DND-41 (cell line): ENCODE measurements around the gene PDPK1.
A peak's percentile ranks its signal among the peaks of the same experiment; 100 is the strongest.

Experiments
- ATAC-seq: fragments of 200-7000 bp; cut with Tn5 transposase; 3 replicates; pipeline ENCODE4 v1.9.1; 2021; ENCODE audit warnings: low read depth; ENCODE audit not compliant: insufficient read depth
- DNase-seq: peaks from one replicate; pipeline ENCODE4 v3.0.0-alpha.2; 2020
- H2AFZ ChIP-seq: 2 replicates; pipeline ENCODE4 v1.6.0; 2012; ENCODE audit warnings: low read depth, low read length
- H3K27ac ChIP-seq: 2 replicates; pipeline ENCODE4 v1.5.1; 2012; ENCODE audit warnings: low read length, inconsistent platforms
- H3K27me3 ChIP-seq: fragments of 200-600 bp; sonication (generic); 2 replicates; pipeline ENCODE4 v1.6.0; 2012; ENCODE audit warnings: low read length, mild to moderate bottlenecking, inconsistent platforms; ENCODE audit not compliant: insufficient read depth, poor library complexity
- H3K36me3 ChIP-seq: 2 replicates; pipeline ENCODE4 v1.5.1; 2012; ENCODE audit warnings: low read length, inconsistent platforms; ENCODE audit not compliant: insufficient read depth
- H3K4me1 ChIP-seq: 2 replicates; pipeline ENCODE4 v1.5.1; 2012; ENCODE audit warnings: mild to moderate bottlenecking, low read length; ENCODE audit not compliant: insufficient read depth
- H3K4me2 ChIP-seq: 2 replicates; pipeline ENCODE4 v1.6.0; 2012; ENCODE audit warnings: mild to moderate bottlenecking, moderate library complexity, low read length, inconsistent platforms; ENCODE audit not compliant: insufficient read depth
- H3K4me3 ChIP-seq, 2 experiments: fragments of 200-600 bp in 1 of 2; shearing (Covaris generic) in 1 of 2; 2 replicates each; pipeline ENCODE4 v1.5.1; 2012 to 2016; ENCODE audit warnings: inconsistent platforms in 2 of 2, low read length in 2 of 2, mild to moderate bottlenecking in 2 of 2, low read depth in 1 of 2, moderate library complexity in 1 of 2
- H3K79me2 ChIP-seq: 2 replicates; pipeline ENCODE4 v1.6.0; 2012; ENCODE audit warnings: low read length, inconsistent platforms; ENCODE audit not compliant: insufficient read depth
- H3K9ac ChIP-seq: 2 replicates; pipeline ENCODE4 v1.6.0; 2012; ENCODE audit warnings: low read depth, mild to moderate bottlenecking, inconsistent platforms, low read length, moderate library complexity
- H3K9me3 ChIP-seq: 2 replicates; pipeline ENCODE4 v1.5.1; 2012; ENCODE audit warnings: low read length, moderate library complexity, mild to moderate bottlenecking, inconsistent platforms; ENCODE audit not compliant: insufficient read depth, severe bottlenecking
- H4K20me1 ChIP-seq: 2 replicates; pipeline ENCODE4 v1.6.0; 2012; ENCODE audit warnings: low read length; ENCODE audit not compliant: insufficient read depth
- EZH2 ChIP-seq: IDR thresholded peaks from 3 replicates; pipeline ENCODE4 v1.6.1; 2012; ENCODE audit warnings: borderline replicate concordance, low read depth, mild to moderate bottlenecking, moderate library complexity, low read length, inconsistent platforms; ENCODE audit not compliant: severe bottlenecking
- TF ChIP-seq, protein P1 (sequence below): IDR thresholded peaks from 2 replicates; pipeline ENCODE4 v1.5.1; 2012; ENCODE audit warnings: borderline replicate concordance, low read length, moderate library complexity, mild to moderate bottlenecking; ENCODE audit not compliant: poor library complexity, severe bottlenecking; ENCODE audit errors: extremely low read depth

Gene PDPK1

GRCh38 chr16:2511128-2511800 lies 26.6 kb upstream of the PDPK1 start:
- Histone ChIP-seq H3K27me3 (no peaks in the 10 kb centered on the region), H3K27ac (no peak overlapping the region), H3K9me3 (no peaks in the 10 kb centered on the region), H3K9ac (no peak overlapping the region), H3K4me1 (peaks cover 26% of the 10 kb centered on the region), H2AFZ (no peak overlapping the region), H4K20me1 (peaks cover 19% of the 10 kb centered on the region), H3K36me3 (peaks cover 7% of the 10 kb centered on the region), H3K4me2 (no peak overlapping the region), H3K4me3 (no peak overlapping the region), H3K79me2 (peaks cover 25% of the 10 kb centered on the region)
- no peak for ATAC-seq
- DNase-seq, result no peak
- TF ChIP-seq, protein P1, sequence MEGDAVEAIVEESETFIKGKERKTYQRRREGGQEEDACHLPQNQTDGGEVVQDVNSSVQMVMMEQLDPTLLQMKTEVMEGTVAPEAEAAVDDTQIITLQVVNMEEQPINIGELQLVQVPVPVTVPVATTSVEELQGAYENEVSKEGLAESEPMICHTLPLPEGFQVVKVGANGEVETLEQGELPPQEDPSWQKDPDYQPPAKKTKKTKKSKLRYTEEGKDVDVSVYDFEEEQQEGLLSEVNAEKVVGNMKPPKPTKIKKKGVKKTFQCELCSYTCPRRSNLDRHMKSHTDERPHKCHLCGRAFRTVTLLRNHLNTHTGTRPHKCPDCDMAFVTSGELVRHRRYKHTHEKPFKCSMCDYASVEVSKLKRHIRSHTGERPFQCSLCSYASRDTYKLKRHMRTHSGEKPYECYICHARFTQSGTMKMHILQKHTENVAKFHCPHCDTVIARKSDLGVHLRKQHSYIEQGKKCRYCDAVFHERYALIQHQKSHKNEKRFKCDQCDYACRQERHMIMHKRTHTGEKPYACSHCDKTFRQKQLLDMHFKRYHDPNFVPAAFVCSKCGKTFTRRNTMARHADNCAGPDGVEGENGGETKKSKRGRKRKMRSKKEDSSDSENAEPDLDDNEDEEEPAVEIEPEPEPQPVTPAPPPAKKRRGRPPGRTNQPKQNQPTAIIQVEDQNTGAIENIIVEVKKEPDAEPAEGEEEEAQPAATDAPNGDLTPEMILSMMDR, result no peak
- TF ChIP-seq EZH2, result no peak

DNA sequence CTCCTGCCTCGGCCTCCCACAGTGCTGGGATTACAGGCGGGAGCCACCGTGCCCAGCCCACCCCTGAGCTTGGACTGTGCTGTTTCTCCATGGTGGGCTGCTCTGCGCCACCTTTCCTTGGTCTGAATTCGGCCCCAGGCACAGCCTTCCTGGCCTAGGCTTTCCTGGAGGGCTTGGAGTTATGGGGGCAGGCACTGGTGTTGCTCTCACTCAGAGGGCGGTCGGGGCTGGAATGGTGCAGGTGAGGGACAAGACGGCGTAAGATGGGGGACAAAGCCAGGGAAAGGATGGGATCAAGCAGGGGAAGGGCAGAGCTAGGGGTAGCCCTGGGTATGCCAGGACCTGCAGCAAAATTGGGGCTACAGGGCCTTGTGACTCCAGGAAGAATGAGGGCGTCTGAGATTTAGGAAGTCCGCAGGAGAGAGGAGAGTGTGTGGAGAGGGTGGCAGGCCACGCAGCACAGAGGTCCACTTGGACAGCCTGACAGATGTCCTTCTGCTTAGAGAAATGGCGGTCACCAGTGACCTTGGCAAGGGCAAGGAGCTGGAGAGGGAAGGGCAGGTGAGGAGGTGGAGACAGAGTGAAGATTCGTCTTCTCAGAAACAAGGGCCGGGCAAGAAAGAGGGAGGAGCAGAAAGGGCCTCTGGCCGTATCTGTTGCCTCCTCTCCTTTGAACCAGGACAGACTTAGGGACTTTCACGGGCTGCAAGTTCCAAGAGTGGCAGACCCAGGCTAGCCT lies 25.7 kb upstream of the PDPK1 start:
- no peaks in the 10 kb centered on the region for H3K27me3 ChIP-seq
- no peak overlapping the region for H3K4me3 ChIP-seq
- H2AFZ ChIP-seq, result no peak overlapping the region
- H3K9me3 ChIP-seq, result no peaks in the 10 kb centered on the region
- peaks cover 28% of the 10 kb centered on the region for H4K20me1 ChIP-seq
- TF ChIP-seq, protein P1, result no peak
- TF ChIP-seq EZH2, result no peak
- ATAC-seq, result no peak
- no peak for DNase-seq
- H3K4me1 ChIP-seq, result peaks cover 35% of the 10 kb centered on the region
- no peak overlapping the region for H3K27ac ChIP-seq
- H3K9ac ChIP-seq, result peak overlapping the region; percentile 2; the same call in 1 of the 2 replicates
- peaks cover 13% of the 10 kb centered on the region for H3K36me3 ChIP-seq
- H3K4me2 ChIP-seq, result peak overlapping the region; percentile 80; the same call in 1 of the 2 replicates
- peaks cover 34% of the 10 kb centered on the region for H3K79me2 ChIP-seq

DNA sequence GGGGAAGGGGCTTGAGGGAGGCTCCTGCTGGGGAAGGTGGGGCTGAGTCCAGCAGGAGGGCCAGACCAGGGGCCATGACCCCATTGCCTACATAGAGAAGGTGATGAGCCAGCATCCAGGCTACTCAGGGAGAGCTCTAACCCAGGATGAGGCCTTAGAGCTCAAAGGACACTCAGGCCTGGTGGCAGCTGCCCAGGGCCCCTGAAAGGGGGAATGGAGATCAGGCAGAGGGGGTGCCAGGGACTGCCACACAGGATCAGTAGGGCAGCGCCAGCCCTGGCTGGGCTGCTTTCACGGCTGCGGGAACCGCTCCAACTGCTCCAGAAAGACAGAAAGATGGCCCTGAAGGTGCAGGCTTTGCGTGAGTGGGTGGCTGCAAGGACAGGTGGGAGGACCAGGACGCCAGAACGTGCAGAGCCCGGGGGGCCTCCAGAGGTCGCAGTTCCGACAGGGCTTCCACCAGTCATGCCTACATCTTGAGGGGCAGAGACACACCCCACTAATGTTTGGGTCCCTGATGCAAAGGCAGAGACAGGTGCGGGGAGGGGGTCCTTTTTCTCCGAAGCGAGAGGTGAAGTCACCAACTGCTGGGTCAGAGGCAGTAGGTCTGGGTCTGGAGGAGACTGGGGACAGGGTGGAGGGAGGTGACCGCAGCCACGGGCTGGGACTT lies 25.0 kb upstream of the PDPK1 start:
- DNase-seq (peak; percentile 57), ATAC-seq (peak; percentile 23)
- peaks cover 41% of the 10 kb centered on the region for H3K79me2 ChIP-seq
- peaks cover 42% of the 10 kb centered on the region for H3K4me1 ChIP-seq
- H3K4me3 ChIP-seq, result peak overlapping the region in 1 of 2 experiments; percentile 92; a peak in 2 of 4 replicates
- no peak for TF ChIP-seq EZH2
- TF ChIP-seq, protein P1, result peak; percentile 52
- H2AFZ ChIP-seq, result peak overlapping the region; percentile 64
- H3K27ac ChIP-seq, result peak overlapping the region; percentile 89
- H3K9me3 ChIP-seq, result no peaks in the 10 kb centered on the region
- peaks cover 13% of the 10 kb centered on the region for H3K36me3 ChIP-seq
- H3K4me2 ChIP-seq, result peak overlapping the region; percentile 80
- no peaks in the 10 kb centered on the region for H3K27me3 ChIP-seq
- H3K9ac ChIP-seq, result peak overlapping the region; percentile 95
- H4K20me1 ChIP-seq, result peaks cover 35% of the 10 kb centered on the region
